GM15510 (cell line): ENCODE data around the gene USP11.

Source experiments
- POLR2A ChIP-seq: IDR thresholded peaks from 3 replicates; pipeline ENCODE4 v1.6.1; 2011; ENCODE audit warnings: borderline replicate concordance; ENCODE audit not compliant: insufficient read length; ENCODE audit errors: extremely low read depth

USP11 gene

DNA sequence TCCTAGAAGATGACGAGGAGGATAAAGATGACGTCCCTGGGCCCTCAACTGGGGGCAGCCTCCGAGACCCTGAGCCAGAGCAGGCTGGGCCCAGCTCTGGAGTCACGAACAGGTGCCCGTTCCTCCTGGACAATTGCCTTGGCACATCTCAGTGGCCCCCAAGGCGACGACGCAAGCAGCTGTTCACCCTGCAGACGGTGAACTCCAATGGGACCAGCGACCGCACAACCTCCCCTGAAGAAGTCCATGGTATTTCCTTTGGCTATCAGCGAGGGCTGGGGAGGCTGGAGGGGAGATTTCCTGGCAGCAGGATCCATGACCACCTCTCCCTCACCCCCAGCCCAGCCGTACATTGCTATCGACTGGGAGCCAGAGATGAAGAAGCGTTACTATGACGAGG lies 11.9 kb downstream of the USP11 start:
- TF ChIP-seq POLR2A, result no peak

- no peak for TF ChIP-seq POLR2A
Measured at GRCh38 chrX:47245156-47245555, 12.3 kb downstream of the USP11 start.

GRCh38 chrX:47247206-47247998 lies 14.6 kb downstream of the USP11 start:
- no peak for TF ChIP-seq POLR2A

- TF ChIP-seq POLR2A, result no peak
Measured at GRCh38 chrX:47247999-47248320, 15.2 kb downstream of the USP11 start.

GRCh38 chrX:47248576-47248975 lies 15.8 kb downstream of the USP11 start:
- no peak for TF ChIP-seq POLR2A

DNA sequence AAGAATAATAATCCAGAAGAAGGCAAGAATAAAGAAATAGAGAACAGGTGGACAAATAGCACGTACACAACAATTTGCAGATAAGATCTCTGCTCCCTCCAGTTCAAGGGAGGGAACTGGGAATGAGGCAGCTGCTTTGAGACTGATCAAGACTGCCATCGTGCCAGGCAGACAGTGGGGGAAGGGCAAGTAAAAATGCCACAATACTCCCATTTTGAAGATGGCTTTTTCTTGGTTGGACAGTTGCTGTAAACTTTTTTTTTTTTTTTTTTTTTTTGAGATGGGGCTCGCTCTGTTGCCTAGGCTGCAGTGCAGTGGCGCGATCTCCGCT lies 17.2 kb downstream of the USP11 start:
- no peak for TF ChIP-seq POLR2A

DNA sequence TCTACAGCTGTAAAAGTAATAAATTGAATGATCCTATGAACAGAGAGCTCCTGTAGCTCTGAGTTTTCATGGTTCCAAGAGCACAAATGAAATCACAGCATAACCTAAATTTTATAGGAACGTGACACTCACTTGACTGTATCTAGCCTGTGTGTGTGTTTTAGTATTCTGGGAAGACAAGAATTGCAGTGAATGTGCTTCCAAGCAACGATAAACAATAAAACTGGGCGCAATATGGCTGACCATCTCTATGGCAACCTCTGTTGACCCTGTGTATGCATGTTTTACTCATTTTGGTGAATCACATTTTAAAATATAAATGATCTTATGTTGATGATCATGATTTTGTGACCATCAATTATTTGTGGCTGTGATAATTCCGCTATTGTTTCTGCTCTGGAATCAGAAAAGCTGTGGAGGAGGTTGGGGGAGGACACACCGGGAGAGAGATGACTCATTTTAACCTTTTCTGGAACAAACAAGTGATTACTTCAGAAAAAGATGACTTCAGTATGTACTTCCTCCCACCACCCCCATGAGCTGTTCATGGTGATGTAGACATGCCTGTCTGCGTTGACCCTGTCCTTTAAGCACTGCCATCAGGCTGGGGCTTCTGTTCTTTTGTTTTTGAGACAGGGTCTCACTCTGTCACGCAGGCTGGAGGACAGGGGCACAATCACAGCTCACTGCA lies 31.8 kb downstream of the USP11 start:
- TF ChIP-seq POLR2A, result no peak

DNA sequence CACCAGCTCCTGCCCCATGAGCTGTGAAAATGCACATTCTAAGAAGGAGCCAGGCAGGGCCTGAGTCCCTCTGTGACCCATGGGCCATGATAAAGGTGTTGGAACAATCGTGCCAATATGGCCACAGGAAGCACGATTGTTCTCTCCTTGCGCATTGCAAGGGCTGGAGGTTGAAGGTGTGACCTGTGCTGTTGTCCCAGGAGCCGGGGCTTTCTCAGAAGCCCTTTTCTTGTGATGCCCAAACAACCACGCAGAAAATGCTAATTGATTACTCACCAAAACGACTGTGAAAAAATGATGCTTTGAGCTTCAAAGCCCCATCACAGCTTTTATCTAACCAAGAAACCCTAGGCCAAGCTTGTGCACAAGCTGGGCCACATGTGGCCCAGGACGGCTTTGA lies 33.8 kb downstream of the USP11 start:
- TF ChIP-seq POLR2A, result no peak

- no peak for TF ChIP-seq POLR2A
Measured at GRCh38 chrX:47272013-47272408, 39.2 kb downstream of the USP11 start.

- TF ChIP-seq POLR2A, result no peak
Measured at GRCh38 chrX:47273011-47273730, 40.4 kb downstream of the USP11 start.

GRCh38 chrX:47278691-47279090 lies 45.9 kb downstream of the USP11 start:
- no peak for TF ChIP-seq POLR2A

GRCh38 chrX:47283015-47283771 lies 50.4 kb downstream of the USP11 start:
- TF ChIP-seq POLR2A, result no peak

GRCh38 chrX:47285836-47286320 lies 53.1 kb downstream of the USP11 start:
- TF ChIP-seq POLR2A, result no peak

DNA sequence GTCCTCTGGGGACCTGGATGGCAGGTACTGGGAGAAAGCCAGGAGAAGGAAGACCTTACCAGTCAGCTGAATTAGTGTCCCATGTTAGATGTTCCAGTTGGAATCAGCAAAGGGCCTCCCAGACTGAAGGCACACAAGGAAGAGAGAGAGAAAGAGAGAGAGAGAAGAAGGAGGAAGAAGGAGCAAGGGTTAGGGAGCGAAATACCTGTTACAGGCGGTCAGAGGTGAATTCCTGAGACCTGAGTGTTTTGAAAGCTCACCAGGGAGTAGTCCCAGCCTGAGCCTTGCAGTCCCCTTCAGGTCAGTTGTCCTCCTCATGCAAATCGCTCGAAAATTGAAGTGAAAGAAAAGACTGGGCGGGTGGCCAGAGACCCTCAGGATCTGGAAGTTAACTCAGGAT lies 60.3 kb downstream of the USP11 start:
- no peak for TF ChIP-seq POLR2A
